ENCODE data around the gene MLLT3.

- TF ChIP-seq CTCF (conservative IDR thresholded peaks at IDR 0.05; ENCODE audit: low read length) (no peak), EZH2phosphoT487 (IDR thresholded peaks at IDR 0.05; ENCODE audit: borderline replicate concordance) (no peak)
These were observed 51.5 kb downstream of the MLLT3 start for GRCh38 chr9:20570756-20571155.

Data from Loucy (cell line).